22Rv1 (cell line): ENCODE results near the gene ZNF367.

ENCODE experiments used
- ZFX ChIP-seq: fragments of 450-650 bp; IDR thresholded peaks from 2 replicates; pipeline ENCODE4 v1.6.1; 2017; ENCODE audit warnings: antibody characterized with exemption, borderline replicate concordance
- TF ChIP-seq, protein P1 (sequence below): fragments of 450-650 bp; IDR thresholded peaks from 2 replicates; pipeline ENCODE4 v1.5.1; 2017; ENCODE audit warnings: mild to moderate bottlenecking

DNA sequence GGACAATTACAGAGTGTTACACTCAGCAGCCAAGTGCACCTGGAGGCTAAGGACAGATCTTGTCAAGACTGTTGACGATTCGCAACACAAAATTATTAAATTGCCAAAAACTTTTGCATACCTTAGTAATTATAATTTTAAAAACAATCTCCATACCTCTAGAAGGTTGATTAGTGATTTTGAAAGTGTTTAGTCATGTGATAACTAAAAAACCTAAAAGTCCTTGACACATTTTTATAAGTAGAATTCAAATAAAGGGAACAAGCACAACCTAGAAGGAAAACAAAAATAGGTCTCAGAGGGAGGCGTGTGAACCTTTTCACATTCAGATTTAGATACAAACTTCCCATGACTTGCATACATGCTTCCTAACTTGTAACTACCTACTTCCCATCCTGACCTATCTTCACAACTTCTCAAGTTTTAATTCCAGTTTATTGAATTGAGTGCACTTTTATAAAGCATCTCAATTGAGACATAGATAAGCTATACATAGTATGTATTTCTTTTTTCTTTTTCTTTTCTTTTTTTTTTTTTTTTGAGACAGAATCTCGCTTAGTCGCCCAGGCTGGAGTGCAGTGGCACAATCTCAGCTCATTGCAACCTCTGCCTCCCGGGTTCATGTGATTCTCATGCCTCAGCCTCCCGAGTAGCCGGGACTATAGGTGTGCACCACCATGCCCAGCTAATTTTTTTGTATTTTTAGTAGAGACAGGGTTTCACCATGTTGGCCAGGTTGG is 5.8 kb downstream of the ZNF367 start:
- TF ChIP-seq, protein P1, sequence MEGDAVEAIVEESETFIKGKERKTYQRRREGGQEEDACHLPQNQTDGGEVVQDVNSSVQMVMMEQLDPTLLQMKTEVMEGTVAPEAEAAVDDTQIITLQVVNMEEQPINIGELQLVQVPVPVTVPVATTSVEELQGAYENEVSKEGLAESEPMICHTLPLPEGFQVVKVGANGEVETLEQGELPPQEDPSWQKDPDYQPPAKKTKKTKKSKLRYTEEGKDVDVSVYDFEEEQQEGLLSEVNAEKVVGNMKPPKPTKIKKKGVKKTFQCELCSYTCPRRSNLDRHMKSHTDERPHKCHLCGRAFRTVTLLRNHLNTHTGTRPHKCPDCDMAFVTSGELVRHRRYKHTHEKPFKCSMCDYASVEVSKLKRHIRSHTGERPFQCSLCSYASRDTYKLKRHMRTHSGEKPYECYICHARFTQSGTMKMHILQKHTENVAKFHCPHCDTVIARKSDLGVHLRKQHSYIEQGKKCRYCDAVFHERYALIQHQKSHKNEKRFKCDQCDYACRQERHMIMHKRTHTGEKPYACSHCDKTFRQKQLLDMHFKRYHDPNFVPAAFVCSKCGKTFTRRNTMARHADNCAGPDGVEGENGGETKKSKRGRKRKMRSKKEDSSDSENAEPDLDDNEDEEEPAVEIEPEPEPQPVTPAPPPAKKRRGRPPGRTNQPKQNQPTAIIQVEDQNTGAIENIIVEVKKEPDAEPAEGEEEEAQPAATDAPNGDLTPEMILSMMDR: no peak
- no peak for TF ChIP-seq ZFX
